Liver (tissue), 3 donors: ENCODE results near the gene KRT9.

Experiments used
- ATF3 ChIP-seq: IDR thresholded peaks from 2 replicates; pipeline ENCODE4 v1.6.1; 2016; ENCODE audit warnings: antibody characterized with exemption
- CTCF ChIP-seq: fragments of 150-350 bp; IDR thresholded peaks from 2 replicates; pipeline ENCODE4 v1.5.1; 2017; ENCODE audit warnings: improper control_type of control experiment, low read depth, low read length; ENCODE audit not compliant: missing input control
- GABPA ChIP-seq, 2 donors: IDR thresholded peaks in 1 of 2; conservative IDR thresholded peaks in 1 of 2; 2 replicates each; pipeline ENCODE4 v1.6.1; 2016; ENCODE audit warnings: antibody characterized with exemption in 2 of 2, mild to moderate bottlenecking in 1 of 2, moderate library complexity in 1 of 2
- HNF4G ChIP-seq: IDR thresholded peaks from 2 replicates; pipeline ENCODE4 v1.6.1; 2016; ENCODE audit warnings: antibody characterized with exemption
- MAX ChIP-seq: IDR thresholded peaks from 2 replicates; pipeline ENCODE4 v1.6.1; 2016; ENCODE audit warnings: antibody characterized with exemption
- RAD21 ChIP-seq, 2 donors: IDR thresholded peaks; 2 replicates each; pipeline ENCODE4 v1.6.1; 2016; ENCODE audit warnings: antibody characterized with exemption in 2 of 2, mild to moderate bottlenecking in 2 of 2
- REST ChIP-seq: IDR thresholded peaks from 2 replicates; pipeline ENCODE4 v1.6.1; 2016; ENCODE audit warnings: antibody characterized with exemption, mild to moderate bottlenecking
- RXRA ChIP-seq, 2 donors: IDR thresholded peaks; 2 replicates each; pipeline ENCODE4 v1.6.1; 2017 to 2018; ENCODE audit warnings: antibody characterized with exemption in 2 of 2, mild to moderate bottlenecking in 1 of 2
- YY1 ChIP-seq: IDR thresholded peaks from 2 replicates; pipeline ENCODE4 v1.6.1; 2016; ENCODE audit warnings: antibody characterized with exemption, mild to moderate bottlenecking
- donor health status: healthy.
- donor health status: healthy.

- TF ChIP-seq RXRA (IDR thresholded peaks at IDR 0.05) (no peak), REST (no peak), CTCF (no peak), GABPA (IDR thresholded peaks at IDR 0.05 in 1 of 2, conservative IDR thresholded peaks at IDR 0.05 in 1 of 2) (no peak), RAD21 (IDR thresholded peaks at IDR 0.05) (no peak), MAX (no peak), ATF3 (no peak), YY1 (no peak), HNF4G (no peak)
Observed at GRCh38 chr17:41578538-41578937, 6.7 kb upstream of the KRT9 start.
